T-helper 1 cell (primary cell): Measurements from ENCODE around the gene SYNGAP1.
"Not testable (repeated sequence)": the region's sequence is repeated elsewhere in the genome, so short reads cannot be mapped to it uniquely, and the experiment has no call there.

Source experiments
- DNase-seq, 5 donors: peaks; one replicate each; pipeline ENCODE4 v3.0.0-alpha.2; 2012 to 2020

The SYNGAP1 gene

GRCh38 chr6:33440649-33441309 is 20.9 kb downstream of the SYNGAP1 start:
- DNase-seq, result no peak

- DNase-seq, result no peak
These were observed 21.6 kb downstream of the SYNGAP1 start for GRCh38 chr6:33441457-33441856.

- no peak for DNase-seq
These were observed 22.4 kb downstream of the SYNGAP1 start for GRCh38 chr6:33442283-33442682.

GRCh38 chr6:33443025-33443424 is 23.2 kb downstream of the SYNGAP1 start:
- no peak for DNase-seq

GRCh38 chr6:33443619-33444504 is 24.0 kb downstream of the SYNGAP1 start:
- DNase-seq, result no peak

- no peak for DNase-seq
These were observed 25.3 kb downstream of the SYNGAP1 start for GRCh38 chr6:33445119-33445603.

GRCh38 chr6:33446356-33446755 is 26.5 kb downstream of the SYNGAP1 start:
- DNase-seq, result no peak

GRCh38 chr6:33450434-33450833 is 30.6 kb downstream of the SYNGAP1 start:
- DNase-seq, result no peak

GRCh38 chr6:33451606-33452005 is 31.7 kb downstream of the SYNGAP1 start:
- no peak for DNase-seq

GRCh38 chr6:33452496-33452895 is 32.6 kb downstream of the SYNGAP1 start:
- DNase-seq, result no peak

GRCh38 chr6:33453393-33454008 is 33.6 kb downstream of the SYNGAP1 start:
- DNase-seq, result no peak

GRCh38 chr6:33454009-33454946 is 34.4 kb downstream of the SYNGAP1 start, which contains the start of gene ZBTB9:
Gene ZBTB9, plus strand, starts transcription at chr6:33454576. Its CDS starts 525 bp downstream, at chr6:33455101.
- peak; percentile 92 to 96 (median 92) for DNase-seq

- DNase-seq, result no peak
These were observed 35.2 kb downstream of the SYNGAP1 start for GRCh38 chr6:33455051-33455450.

- no peak for DNase-seq
These were observed 36.3 kb downstream of the SYNGAP1 start for GRCh38 chr6:33456156-33456555.

GRCh38 chr6:33458676-33459075 is 38.8 kb downstream of the SYNGAP1 start:
- DNase-seq, result no peak

- no peak for DNase-seq
These were observed 39.4 kb downstream of the SYNGAP1 start for GRCh38 chr6:33459226-33459625.

- no peak for DNase-seq
These were observed 46.3 kb downstream of the SYNGAP1 start for GRCh38 chr6:33466075-33466735.

- no peak for DNase-seq
These were observed 47.2 kb downstream of the SYNGAP1 start for GRCh38 chr6:33467091-33467490.

- no peak for DNase-seq
These were observed 49.8 kb downstream of the SYNGAP1 start for GRCh38 chr6:33469661-33470060.

GRCh38 chr6:33477864-33478263 is 58.0 kb downstream of the SYNGAP1 start:
- no peak for DNase-seq

- no peak for DNase-seq
These were observed 61.3 kb downstream of the SYNGAP1 start for GRCh38 chr6:33481192-33481591.

- DNase-seq, result not testable (repeated sequence)
These were observed 62.8 kb downstream of the SYNGAP1 start for GRCh38 chr6:33482620-33483019.
